Measurements from ENCODE around the gene STRADB. TPM values are rescaled to one million over a fixed set of nuclear protein-coding genes. Genes with fewer than 3 reads are reported as not detected.

Gene STRADB
- total and polyA plus RNA-seq, 2 of the 4 experiments (the other 2 are of a cell fraction) = 14.9 to 31.5 TPM

DNA sequence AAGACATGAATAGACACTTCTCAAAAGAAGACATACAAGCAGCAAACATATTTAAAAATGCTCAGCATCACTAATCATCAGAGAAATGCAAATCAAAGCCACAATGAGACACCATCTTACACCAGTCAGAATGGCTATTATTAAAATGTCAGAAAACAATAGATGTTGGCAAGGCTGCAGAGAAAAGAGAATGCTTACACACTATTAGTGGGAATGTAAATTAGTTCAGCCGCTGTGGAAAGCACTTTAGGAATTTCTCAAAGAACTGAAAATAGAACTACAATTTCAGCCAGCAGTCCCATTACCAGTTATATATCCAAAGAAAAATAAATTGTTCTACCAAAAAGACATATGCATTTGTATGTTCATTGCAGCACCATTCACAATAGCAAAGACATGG lies 61.7 kb downstream of the STRADB start:
- Histone ChIP-seq H3K4me2 (ENCODE audit: low read depth, low read length) (no peak overlapping the region), H3K9me1 (ENCODE audit: insufficient read depth, low read length) (peaks cover 3% of the 10 kb centered on the region; the same call in 1 of the 2 replicates), H3K4ac (ENCODE audit: low read depth, low read length) (no peak overlapping the region), H3K9ac (ENCODE audit: low read depth, low read length) (no peak overlapping the region), H3K27me3 (ENCODE audit: control insufficient read depth, insufficient read depth, low read length) (no peaks in the 10 kb centered on the region), H3K23ac (ENCODE audit: low read depth, low read length) (no peak overlapping the region), H3K56ac (ENCODE audit: extremely low read depth, insufficient read depth, low read length) (no peak overlapping the region), H2BK120ac (ENCODE audit: low read depth, low read length) (no peak overlapping the region), H3K36me3 (ENCODE audit: control insufficient read depth, insufficient read depth, low read length) (no peaks in the 10 kb centered on the region), H2BK15ac (ENCODE audit: low read depth, low read length) (no peak overlapping the region), H2AFZ (replicated peaks; ENCODE audit: low read length, poor library complexity) (no peak overlapping the region), H3K4me1 (ENCODE audit: control insufficient read depth, insufficient read depth, low read length) (peaks cover 2% of the 10 kb centered on the region), H2BK20ac (ENCODE audit: low read depth, low read length) (no peak overlapping the region), H4K20me1 (ENCODE audit: insufficient read depth, low read length) (no peaks in the 10 kb centered on the region), H3K14ac (replicated peaks; ENCODE audit: low read depth, low read length) (no peak overlapping the region), H4K5ac (ENCODE audit: low read depth, low read length) (no peak overlapping the region), H2AK9ac (replicated peaks; ENCODE audit: low read depth, low read length, poor library complexity) (no peak overlapping the region), H3K27ac (ENCODE audit: insufficient read depth, low read length) (no peak overlapping the region), H2AK5ac (ENCODE audit: low read depth, low read length) (no peak overlapping the region), H3K9me3 (ENCODE audit: control insufficient read depth, insufficient read depth, low read length) (no peaks in the 10 kb centered on the region), H4K8ac (ENCODE audit: low read depth in 2 of 2, low read length in 2 of 2) (no peak overlapping the region), H3K79me1 (ENCODE audit: low read depth in 1 of 2, low read length in 2 of 2) (no peaks in the 10 kb centered on the region), H3K18ac (ENCODE audit: low read depth, low read length) (no peak overlapping the region), H3K4me3 (ENCODE audit: insufficient read depth, low read depth, low read length) (no peak overlapping the region), H2BK5ac (ENCODE audit: low read depth, low read length, poor library complexity, severe bottlenecking) (no peak overlapping the region), H4K91ac (ENCODE audit: insufficient read depth, low read depth, low read length) (no peak overlapping the region)
- TF ChIP-seq NFE2L2 (IDR thresholded peaks at IDR 0.05; ENCODE audit: low read depth, low read length) (no peak), SMC3 (IDR thresholded peaks at IDR 0.05; ENCODE audit: low read depth, low read length) (no peak), MAFK (IDR thresholded peaks at IDR 0.05; ENCODE audit: low read depth, low read length) (no peak), RCOR1 (IDR thresholded peaks at IDR 0.05; ENCODE audit: insufficient replicate concordance, low read length) (no peak), MXI1 (IDR thresholded peaks at IDR 0.05; ENCODE audit: borderline replicate concordance, low read depth, low read length) (no peak), POLR2A (IDR thresholded peaks at IDR 0.05; ENCODE audit: low read depth, low read length) (no peak), CHD1 (IDR thresholded peaks at IDR 0.05; ENCODE audit: low read depth, low read length) (no peak), FOS (IDR thresholded peaks at IDR 0.05; ENCODE audit: low read depth, low read length) (no peak), RFX5 (IDR thresholded peaks at IDR 0.05; ENCODE audit: low read depth, low read length) (no peak), CEBPB (IDR thresholded peaks at IDR 0.05; ENCODE audit: low read depth, low read length) (no peak), RAD21 (IDR thresholded peaks at IDR 0.05; ENCODE audit: low read length) (no peak), BHLHE40 (IDR thresholded peaks at IDR 0.05; ENCODE audit: low read depth, low read length) (no peak), MAZ (IDR thresholded peaks at IDR 0.05; ENCODE audit: borderline replicate concordance, low read depth, low read length) (no peak)
- TF ChIP-seq, protein P1, sequence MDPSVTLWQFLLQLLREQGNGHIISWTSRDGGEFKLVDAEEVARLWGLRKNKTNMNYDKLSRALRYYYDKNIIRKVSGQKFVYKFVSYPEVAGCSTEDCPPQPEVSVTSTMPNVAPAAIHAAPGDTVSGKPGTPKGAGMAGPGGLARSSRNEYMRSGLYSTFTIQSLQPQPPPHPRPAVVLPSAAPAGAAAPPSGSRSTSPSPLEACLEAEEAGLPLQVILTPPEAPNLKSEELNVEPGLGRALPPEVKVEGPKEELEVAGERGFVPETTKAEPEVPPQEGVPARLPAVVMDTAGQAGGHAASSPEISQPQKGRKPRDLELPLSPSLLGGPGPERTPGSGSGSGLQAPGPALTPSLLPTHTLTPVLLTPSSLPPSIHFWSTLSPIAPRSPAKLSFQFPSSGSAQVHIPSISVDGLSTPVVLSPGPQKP (IDR thresholded peaks at IDR 0.05; ENCODE audit: borderline replicate concordance, low read depth, low read length) = no peak
- TF ChIP-seq, protein P2, sequence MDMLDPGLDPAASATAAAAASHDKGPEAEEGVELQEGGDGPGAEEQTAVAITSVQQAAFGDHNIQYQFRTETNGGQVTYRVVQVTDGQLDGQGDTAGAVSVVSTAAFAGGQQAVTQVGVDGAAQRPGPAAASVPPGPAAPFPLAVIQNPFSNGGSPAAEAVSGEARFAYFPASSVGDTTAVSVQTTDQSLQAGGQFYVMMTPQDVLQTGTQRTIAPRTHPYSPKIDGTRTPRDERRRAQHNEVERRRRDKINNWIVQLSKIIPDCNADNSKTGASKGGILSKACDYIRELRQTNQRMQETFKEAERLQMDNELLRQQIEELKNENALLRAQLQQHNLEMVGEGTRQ (IDR thresholded peaks at IDR 0.05; ENCODE audit: low read depth, low read length) = no peak
- TF ChIP-seq, protein P3, sequence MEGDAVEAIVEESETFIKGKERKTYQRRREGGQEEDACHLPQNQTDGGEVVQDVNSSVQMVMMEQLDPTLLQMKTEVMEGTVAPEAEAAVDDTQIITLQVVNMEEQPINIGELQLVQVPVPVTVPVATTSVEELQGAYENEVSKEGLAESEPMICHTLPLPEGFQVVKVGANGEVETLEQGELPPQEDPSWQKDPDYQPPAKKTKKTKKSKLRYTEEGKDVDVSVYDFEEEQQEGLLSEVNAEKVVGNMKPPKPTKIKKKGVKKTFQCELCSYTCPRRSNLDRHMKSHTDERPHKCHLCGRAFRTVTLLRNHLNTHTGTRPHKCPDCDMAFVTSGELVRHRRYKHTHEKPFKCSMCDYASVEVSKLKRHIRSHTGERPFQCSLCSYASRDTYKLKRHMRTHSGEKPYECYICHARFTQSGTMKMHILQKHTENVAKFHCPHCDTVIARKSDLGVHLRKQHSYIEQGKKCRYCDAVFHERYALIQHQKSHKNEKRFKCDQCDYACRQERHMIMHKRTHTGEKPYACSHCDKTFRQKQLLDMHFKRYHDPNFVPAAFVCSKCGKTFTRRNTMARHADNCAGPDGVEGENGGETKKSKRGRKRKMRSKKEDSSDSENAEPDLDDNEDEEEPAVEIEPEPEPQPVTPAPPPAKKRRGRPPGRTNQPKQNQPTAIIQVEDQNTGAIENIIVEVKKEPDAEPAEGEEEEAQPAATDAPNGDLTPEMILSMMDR (conservative IDR thresholded peaks at IDR 0.05; ENCODE audit: low read depth, low read length) = no peak
- dilution Hi-C loops (cut with HindIII; ENCODE audit: low sequenced_read_pairs, unreplicated experiment) = no loop called here
- POLR2A ChIA-PET (ENCODE audit: unreplicated experiment) = no interaction called here
- CTCF ChIA-PET = no interaction called here
- in situ Hi-C loops (cut with MboI; ENCODE audit: low sequenced_read_pairs) = no loop called here
- intact Hi-C loops (cut with micrococcal nuclease) = no loop called here
- ATAC-seq (ENCODE audit: low read depth) (no peak), DNase-seq (no peak)
- WGBS, 2 experiments (ENCODE audit: extremely low coverage in 2 of 2, insufficient read length in 1 of 2) = no CpG with 5 or more reads among the region's 1 CpG
- BruUV-seq (replicated peaks) = no TSS peak
